ENCODE measurements around the gene COX7A2. TPM values are rescaled to one million over a fixed set of nuclear protein-coding genes. Genes with fewer than 3 reads are reported as not detected.

COX7A2 gene
- total RNA-seq, 4 donors from 2014 or later: 58.5 to 1,788 (median 211) TPM

DNA sequence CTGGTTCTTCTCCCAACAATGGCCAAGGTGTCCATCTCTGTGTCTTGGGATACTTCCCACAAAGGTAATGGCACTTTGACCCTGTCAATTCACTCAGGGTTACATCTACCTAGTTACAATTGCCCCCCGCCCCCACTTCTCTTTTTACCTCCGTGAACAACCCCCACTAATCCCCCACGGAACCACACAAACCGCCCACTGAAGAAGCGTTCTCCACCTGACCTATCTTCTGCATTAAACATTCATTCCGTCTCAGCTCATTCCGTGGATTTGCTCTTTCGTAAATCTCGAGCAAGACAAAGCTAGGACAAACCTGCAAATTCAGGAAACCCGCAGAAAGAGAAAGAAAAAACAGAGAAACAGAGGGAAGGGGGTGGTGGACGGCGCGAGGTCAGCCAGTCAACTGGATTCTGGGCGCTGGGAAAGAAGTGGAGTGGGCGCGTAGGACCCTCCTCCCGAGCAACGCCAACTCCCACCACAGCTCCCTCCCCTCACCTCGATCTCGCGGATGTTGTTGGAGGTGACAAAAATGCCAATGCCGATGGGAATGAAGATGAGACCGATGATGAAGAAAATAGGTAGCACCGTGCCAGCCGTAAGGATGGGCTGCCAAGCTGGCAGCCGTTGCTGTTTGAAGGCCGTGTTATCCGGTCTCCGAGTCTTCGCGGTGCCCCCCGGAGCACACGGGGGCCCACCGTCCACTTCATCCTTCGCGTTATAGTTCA is 40.5 kb upstream of the COX7A2 start:
- peaks cover 0 to 5% of the 10 kb centered on the region in 2 donors for H3K4me1 ChIP-seq
- H3K9me3 ChIP-seq: no peaks in the 10 kb centered on the region
- no peaks in the 10 kb centered on the region for H3K27me3 ChIP-seq
- intact Hi-C loops (cut with DNase I; ENCODE audit: low total_unique reads): no loop called here
- TF ChIP-seq POLR2A (IDR thresholded peaks at IDR 0.05): no peak
- no peak for TF ChIP-seq CTCF (IDR thresholded peaks at IDR 0.05)
- peak in 1 of 2 donors; percentile 20 for DNase-seq
- peak overlapping the region; percentile 90 to 94 for H3K27ac ChIP-seq
- H3K36me3 ChIP-seq: no peaks in the 10 kb centered on the region
- H3K4me3 ChIP-seq: peak overlapping the region; percentile 80 to 90

DNA sequence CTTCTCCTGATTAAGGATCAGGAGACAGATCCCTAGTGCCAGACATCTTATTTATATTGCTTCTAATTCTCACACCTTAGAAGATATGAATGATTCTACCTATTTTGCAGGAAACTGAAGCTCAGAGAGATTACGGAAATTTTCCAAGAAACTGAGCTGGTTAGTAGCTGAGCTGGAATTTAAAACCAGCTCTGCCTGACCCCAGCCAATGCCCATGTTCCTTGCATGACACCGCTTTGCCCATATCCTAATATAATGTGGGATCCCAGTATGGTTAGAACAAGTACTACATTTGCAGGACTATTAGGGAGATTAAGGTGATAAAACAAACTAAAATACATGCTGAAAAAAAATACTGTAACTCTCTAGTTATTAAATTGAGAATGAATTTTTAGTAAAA is 39.1 kb upstream of the COX7A2 start:
- Histone ChIP-seq H3K36me3 (no peaks in the 10 kb centered on the region), H3K27ac (no peak overlapping the region), H3K4me1 (peaks cover 0 to 5% of the 10 kb centered on the region in 2 donors), H3K27me3 (no peaks in the 10 kb centered on the region), H3K9me3 (no peaks in the 10 kb centered on the region), H3K4me3 (peak overlapping the region; percentile 0 to 90)
- intact Hi-C loops (cut with DNase I; ENCODE audit: low total_unique reads): no loop called here
- TF ChIP-seq CTCF (IDR thresholded peaks at IDR 0.05) (no peak), POLR2A (IDR thresholded peaks at IDR 0.05) (no peak)
- DNase-seq: no peak

DNA sequence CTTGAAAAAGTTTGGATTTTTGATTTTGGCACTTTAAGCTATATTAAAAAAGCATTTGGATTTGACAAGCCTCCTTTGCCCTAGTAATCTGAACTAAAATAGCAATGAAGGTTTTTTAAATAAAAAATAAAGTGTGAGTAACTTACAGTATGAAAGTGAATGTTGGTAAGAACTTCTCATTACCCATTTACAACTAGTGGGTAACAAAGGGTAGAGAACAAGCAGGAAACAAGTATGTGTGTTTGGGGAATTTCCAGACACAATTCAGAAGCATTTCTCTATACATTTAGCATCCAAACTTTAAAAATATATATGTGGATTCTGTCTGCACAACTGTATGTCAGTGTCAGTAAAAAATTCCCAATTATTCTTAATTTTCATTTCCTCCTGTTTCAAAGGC is 38.1 kb upstream of the COX7A2 start:
- Histone ChIP-seq H3K4me3 (no peak overlapping the region), H3K27ac (no peak overlapping the region)
- intact Hi-C loops (cut with DNase I; ENCODE audit: low total_unique reads): no loop called here

GRCh38 chr6:75280131-75280855 is 36.7 kb upstream of the COX7A2 start:
- Histone ChIP-seq H3K36me3 (no peaks in the 10 kb centered on the region), H3K27ac (no peak overlapping the region), H3K4me3 (no peak overlapping the region), H3K27me3 (no peaks in the 10 kb centered on the region), H3K9me3 (no peaks in the 10 kb centered on the region), H3K4me1 (peaks cover 0 to 5% of the 10 kb centered on the region in 2 donors)
- DNase-seq: no peak
- intact Hi-C loops (cut with DNase I; ENCODE audit: low total_unique reads): no loop called here
- TF ChIP-seq POLR2A (IDR thresholded peaks at IDR 0.05) (no peak), CTCF (IDR thresholded peaks at IDR 0.05) (no peak)

More for the DNA sequence above, 38.1 kb upstream of the COX7A2 start:
- H3K9me3 ChIP-seq: no peaks in the 10 kb centered on the region
- H3K36me3 ChIP-seq: no peaks in the 10 kb centered on the region
- TF ChIP-seq POLR2A (IDR thresholded peaks at IDR 0.05): no peak
- TF ChIP-seq CTCF (IDR thresholded peaks at IDR 0.05): no peak
- no peaks in the 10 kb centered on the region for H3K27me3 ChIP-seq
- H3K4me1 ChIP-seq: peaks cover 0 to 5% of the 10 kb centered on the region in 2 donors
- DNase-seq: no peak

- Histone ChIP-seq H3K27ac (no peak overlapping the region), H3K4me3 (no peak overlapping the region), H3K27me3 (no peaks in the 10 kb centered on the region), H3K4me1 (peaks cover 0 to 5% of the 10 kb centered on the region in 2 donors), H3K36me3 (no peaks in the 10 kb centered on the region), H3K9me3 (no peaks in the 10 kb centered on the region)
- DNase-seq: no peak
- TF ChIP-seq POLR2A (IDR thresholded peaks at IDR 0.05) (no peak), CTCF (IDR thresholded peaks at IDR 0.05) (no peak)
- intact Hi-C loops (cut with DNase I; ENCODE audit: low total_unique reads): loop anchor here (10.0 kb wide), 1 partner anchor 245 kb away; no protein-coding TSS in a partner anchor
Observed at GRCh38 chr6:75279418-75279817, 35.8 kb upstream of the COX7A2 start.

All from uterus (tissue), 4 donors.